GM19023 (cell line): Measurements from ENCODE around the gene PLEK2.
"Not testable (repeated sequence)": the region's sequence is repeated elsewhere in the genome, so short reads cannot be mapped to it uniquely, and the experiment has no call there.

Experiments used
- ATAC-seq: cut with Tn5 transposase; IDR thresholded peaks from one replicate; pipeline ENCODE4 v1.9.1; 2021; ENCODE audit warnings: mild to moderate bottlenecking, moderate library complexity; ENCODE audit not compliant: unreplicated experiment

The PLEK2 gene, protein sequence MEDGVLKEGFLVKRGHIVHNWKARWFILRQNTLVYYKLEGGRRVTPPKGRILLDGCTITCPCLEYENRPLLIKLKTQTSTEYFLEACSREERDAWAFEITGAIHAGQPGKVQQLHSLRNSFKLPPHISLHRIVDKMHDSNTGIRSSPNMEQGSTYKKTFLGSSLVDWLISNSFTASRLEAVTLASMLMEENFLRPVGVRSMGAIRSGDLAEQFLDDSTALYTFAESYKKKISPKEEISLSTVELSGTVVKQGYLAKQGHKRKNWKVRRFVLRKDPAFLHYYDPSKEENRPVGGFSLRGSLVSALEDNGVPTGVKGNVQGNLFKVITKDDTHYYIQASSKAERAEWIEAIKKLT

GRCh38 chr14:67411820-67412421 lies at the start of gene PLEK2:
PLEK2 (minus strand) TSS chr14:67412165; CDS start chr14:67412059, 106 bp downstream.
- no peak for ATAC-seq

DNA sequence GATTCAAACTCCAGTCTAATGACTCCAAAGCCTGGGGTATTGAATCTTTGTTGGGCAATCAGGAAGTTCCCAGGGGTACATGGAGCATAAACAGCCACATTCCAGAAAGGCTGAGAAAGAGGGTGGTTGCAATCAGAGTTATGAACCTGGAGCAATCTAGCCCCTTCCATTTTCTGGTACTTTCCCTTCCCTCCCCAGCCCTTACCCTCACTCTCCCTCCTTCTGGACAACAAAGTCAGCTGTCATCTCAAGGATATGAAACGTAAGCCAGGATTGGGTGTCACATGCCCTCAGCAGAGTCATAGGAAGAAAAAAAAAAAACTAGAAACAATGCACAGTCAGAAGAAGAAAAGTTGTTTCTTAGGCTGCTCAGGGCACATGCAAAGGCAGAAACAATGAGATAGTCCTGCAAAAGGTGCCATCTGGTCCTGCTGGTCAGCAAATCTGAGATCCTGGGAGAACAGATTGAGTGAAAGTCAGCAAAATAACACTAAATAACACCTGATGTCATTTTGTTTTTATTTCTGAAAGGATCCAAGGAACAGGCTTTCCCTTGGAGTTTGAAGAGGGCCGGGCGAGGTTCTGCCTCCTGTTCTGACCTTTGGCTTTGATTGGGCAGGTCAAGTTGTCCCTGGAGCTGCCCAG lies 49.5 kb upstream of the PLEK2 start:
- ATAC-seq, result no peak

DNA sequence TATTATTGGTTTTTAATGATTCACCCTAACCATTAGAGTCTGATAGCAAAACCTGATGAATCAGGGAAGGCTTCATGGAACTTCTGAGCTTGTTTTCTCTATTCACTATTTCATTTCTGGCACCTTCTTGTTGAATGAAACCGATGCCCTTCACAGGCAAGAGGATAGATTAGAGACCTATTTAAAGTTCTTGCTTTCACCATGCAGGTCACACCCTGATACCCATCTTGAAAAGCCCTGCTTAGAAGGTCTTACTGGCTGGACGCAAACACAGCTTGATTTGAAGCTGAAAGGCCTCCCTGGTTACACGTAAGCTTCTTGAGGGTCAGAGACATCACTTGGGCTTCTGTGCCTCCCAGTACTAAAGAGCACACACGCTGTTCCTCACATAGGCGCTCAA lies 47.4 kb upstream of the PLEK2 start:
- no peak for ATAC-seq

DNA sequence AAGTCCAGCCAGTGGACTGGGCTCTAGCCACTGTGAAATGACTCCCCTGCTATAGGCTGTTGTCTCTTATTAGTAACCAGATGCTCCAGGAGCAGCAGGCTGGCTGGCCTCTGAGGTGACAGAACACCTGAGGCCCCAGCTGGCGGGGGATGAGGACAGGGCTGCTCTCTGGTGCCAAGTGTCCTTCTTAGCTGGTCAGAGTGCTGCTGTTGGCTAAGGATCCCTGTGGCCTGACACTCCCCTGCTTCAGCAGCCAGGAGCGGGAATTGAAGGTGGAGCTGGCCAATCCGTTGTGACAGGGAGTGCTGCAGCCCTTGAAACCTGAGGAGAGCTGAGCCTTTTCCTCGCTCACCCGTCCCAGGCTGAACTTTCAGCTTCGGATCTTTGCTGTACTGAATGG lies 45.8 kb upstream of the PLEK2 start:
- no peak for ATAC-seq

GRCh38 chr14:67456732-67457131 lies 44.8 kb upstream of the PLEK2 start:
- no peak for ATAC-seq

DNA sequence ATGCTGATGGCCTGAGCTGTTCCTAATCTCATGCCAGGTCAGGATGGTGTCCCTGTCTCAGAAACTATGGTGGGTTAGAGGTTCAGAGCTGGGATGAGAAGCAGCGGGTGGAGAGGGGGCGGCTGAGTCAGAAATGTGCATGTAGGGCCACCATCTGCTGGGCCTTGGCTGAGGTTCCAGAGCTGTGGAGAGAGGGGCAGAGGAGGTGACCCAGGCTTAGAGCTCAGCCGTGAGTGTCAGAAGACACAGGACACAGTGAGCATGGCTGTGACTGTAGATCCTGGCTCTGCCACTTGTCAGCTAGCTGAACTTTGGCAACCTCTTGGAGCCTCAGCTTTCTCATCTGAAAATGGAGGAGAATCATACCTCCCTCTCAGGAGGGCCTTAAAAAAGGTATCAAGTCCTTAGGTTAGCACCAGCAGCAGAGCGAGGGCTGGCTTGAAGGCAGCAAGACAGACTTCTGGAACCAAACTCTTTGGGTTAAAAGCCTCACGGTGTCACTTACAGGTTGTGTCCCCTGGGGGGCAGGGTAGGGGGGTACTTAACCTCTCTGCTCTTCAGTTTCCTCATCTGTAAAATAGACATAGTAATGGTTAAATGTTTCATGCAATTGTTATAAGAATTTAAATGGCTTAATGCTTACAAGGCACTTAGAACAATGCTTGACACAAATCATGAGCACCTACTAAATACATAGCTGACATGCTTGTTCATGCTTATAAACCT lies 41.8 kb upstream of the PLEK2 start:
- ATAC-seq, result no peak

DNA sequence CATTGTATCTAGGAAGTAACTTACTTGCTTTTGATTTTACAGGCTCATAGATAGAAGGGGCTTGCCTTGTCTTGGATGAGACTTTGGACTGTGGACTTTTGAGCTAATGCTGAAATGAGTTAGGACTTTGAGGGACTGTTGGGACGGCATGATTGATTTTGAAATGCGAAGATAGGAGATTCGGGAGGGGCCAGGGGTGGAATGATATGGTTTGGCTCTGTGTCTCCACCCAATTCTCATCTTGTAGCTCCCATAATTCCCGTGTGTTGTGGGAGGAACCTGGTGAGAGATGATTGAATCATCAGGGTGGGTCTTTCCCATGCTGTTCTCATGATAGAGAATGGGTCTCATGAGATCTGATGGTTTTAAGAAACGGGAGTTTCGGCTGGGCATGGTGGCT lies 39.7 kb upstream of the PLEK2 start:
- ATAC-seq, result not testable (repeated sequence)

DNA sequence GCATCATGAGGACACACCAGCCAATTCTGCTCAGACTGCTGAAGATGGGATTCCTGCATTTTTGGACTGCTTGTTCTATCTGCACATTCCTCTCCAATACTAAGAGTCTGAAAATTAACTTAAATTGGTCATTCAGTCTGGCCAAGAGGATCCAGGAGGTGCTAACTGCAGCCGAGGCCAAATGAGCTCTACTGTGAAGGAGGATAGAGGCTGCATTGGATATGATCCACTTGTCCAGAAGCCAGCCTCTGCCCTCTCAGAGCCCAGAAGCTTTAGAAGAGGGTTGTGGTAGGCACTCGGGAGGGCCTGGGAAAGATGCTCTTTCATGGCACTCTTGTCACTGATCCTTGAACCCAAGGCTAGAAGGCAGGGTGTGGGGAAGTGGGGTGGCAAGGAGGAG lies 37.1 kb upstream of the PLEK2 start:
- ATAC-seq, result no peak

- ATAC-seq, result no peak
Observed at GRCh38 chr14:67447033-67447381, 35.0 kb upstream of the PLEK2 start.

DNA sequence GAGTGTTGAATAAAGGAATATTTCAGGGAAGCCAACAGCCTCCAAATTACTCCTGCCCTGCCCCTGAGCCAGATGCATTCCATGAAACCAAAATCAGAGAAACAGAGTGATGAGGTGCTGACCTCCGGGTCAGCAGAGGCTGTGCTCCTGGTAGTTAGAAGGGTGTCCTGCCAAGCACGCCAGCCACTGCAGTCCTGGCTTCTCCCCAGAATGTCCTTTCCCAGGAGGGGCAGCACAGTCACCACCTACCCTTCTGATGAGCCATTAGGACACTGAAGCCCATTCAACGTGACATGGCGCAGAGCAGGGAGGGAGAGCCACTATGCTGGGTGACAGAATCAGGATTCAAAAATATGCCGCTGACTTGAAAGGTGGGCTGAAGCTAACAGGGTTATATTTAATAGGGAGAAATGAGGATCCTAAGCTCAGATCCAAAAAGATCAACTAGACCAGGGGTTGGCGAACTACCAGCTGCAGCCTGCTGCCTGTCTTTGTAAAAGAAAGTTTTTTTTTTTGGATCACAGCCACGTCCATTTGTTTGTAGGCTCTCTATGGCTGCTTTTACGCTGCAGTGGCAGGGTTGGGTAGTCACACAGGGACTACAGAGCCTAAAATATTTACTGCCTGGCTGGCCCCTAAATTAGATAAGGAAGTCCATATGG lies 34.5 kb upstream of the PLEK2 start:
- no peak for ATAC-seq

- no peak for ATAC-seq
Observed at GRCh38 chr14:67444395-67444794, 32.4 kb upstream of the PLEK2 start.

DNA sequence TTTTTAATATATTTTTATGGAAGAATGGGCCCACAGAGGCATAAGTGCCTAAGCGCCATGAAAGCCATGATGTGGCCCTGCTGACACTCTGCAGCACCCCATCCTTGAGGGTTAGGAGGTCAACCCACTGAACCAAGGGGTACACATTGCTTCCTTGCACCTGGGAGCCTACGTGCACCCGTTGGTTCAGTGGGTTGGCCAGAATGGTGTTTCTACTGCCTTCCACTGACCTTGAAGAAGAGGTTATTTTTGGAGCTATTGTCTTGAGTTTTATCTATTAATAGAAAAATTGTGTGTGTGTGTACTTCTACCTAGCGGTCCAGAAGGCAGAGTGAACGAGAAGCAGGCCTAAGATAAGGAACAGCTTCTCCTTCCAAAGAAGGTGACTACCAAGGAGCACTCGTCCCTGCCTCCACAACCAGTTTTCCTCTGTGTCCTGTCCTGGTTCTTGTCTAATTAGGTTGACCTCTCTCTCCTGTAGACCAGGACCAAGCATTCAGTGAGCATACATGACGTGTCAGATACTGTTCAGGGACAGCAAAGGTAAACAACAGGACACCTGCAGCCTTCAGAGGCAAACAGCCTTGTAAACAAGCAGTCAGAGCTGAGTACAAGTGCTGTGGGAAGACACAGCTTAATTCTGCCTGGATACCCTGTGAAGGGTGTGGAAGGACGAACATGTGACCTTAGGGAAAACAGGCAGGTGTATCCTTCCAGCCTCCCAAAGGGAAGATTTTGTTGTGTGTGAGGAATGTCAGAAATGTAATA lies 30.4 kb upstream of the PLEK2 start:
- ATAC-seq, result no peak

GRCh38 chr14:67441672-67442071 lies 29.7 kb upstream of the PLEK2 start:
- ATAC-seq, result no peak

DNA sequence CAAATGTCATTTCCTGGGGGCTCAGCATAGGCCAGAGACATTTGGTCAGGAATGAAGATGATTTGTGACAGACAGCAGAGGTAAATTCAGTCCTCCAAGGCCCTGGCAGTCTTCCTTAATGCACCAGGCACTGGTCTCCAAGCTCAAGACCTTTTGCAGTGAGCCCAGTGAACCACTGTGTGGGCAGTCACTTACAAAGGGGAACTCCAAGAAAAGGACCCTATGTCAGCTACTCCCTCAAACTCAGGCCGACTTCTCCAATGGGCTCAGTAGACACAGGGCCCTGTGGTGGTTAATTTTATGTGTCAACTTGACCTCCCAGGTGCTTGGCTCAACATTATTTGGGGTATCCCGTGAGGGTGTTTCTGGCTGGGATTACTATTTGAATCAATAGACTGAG lies 29.3 kb upstream of the PLEK2 start:
- no peak for ATAC-seq

- no peak for ATAC-seq
Observed at GRCh38 chr14:67440513-67440912, 28.5 kb upstream of the PLEK2 start.

DNA sequence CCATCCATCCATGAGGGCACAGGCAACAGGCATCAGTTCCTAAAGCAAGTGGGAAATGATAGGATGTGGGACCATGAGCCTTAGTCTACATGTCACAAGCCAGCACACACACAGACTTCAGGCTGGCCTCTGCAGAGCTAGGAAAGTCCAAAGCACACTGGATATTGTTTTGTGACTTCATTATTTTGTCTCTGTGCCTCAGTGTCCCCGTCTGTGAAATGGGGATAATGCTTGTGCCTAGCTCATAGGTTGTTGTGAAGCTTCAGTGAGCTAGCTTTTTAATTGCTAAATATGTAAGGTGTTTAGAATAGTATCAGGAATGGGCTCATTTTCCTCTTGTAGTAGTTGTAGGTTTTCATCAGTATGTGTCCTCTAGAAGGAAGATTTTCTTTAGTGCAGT lies 27.0 kb upstream of the PLEK2 start:
- ATAC-seq, result no peak

DNA sequence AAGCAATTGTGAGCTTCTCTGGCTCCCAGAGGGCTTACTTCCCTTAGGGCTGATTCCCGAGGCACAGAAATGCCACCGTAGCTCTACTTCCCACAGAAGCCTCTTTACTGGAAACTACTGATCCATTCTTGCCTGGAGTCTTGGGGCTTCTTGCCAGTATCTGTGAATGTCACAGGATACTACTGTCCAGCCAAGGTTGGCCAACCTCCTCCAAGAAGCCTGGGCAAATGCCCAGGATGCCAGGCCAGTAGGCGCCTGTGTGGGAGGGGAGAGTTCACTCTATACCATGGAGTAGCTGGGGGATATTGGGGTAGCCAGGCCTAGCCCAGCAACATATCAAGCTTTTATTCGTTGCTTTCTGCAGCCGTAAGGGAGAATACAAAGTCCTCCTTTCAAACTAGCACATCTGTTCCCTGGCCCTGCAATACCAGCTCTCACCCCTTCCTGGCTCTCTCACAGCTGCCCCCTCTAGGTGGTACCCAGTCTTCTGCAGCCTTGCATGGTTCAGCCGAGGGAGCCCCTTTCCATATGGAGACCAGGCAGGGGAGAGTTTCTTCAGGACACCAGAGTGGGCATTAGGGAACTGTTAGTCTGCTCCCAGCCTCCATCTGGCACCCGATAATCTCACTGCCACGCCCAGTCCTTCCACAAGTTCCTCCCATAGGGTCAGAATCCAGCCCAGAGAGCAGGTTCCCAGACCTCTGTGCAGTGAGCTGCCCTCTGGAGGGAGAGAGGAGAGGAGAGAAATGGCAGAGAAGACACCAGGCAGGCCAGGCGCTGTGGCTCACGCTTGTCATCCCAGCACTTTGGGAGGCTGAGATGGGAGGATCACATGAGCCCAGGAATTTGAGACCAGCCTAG lies 24.3 kb upstream of the PLEK2 start:
- no peak for ATAC-seq

DNA sequence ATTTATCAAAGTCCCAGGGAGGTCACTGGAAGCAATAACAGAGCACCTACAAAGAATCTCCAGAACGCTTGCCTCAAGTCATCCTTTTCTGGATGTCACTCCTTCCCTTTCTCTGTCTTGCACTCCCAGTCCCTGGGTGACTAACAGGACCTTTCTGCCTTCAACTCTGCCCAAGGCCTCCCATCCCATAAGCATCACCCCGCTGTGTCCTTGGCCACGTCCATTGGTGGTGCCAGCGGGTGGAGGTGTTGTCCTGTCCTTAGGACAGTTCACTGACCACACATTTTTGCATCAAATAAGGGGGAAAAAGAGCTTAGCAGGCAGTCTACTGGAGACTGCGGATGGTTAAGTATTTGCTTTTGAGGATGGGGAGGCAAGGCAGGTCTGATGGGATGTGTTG lies 23.6 kb upstream of the PLEK2 start:
- no peak for ATAC-seq

DNA sequence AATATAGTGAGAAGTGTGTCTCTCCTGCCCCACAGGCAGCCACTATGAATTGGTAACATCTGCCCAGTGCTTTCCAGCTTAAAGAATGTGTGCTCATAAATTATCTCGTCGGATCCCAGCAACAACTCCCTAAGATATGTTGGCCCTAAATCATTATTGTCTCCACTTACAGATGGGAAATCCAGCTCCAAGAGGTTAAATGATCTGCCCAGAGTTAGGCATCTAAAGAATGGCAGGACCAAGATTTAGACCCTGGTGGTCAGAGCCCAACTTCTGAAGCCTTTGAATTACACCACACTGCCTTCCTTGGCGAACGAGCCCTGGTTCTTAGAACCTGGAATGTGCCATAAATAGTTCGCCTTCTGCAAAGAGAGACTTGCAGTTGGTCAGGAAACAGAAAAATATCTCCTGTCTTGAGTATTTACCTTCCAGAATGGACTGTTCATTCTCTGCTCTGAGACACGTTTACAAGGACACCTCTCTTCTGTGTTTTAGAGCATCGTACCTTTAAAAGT lies 20.1 kb upstream of the PLEK2 start:
- no peak for ATAC-seq
